ENCODE data around the gene BCAS3.

The BCAS3 gene

DNA sequence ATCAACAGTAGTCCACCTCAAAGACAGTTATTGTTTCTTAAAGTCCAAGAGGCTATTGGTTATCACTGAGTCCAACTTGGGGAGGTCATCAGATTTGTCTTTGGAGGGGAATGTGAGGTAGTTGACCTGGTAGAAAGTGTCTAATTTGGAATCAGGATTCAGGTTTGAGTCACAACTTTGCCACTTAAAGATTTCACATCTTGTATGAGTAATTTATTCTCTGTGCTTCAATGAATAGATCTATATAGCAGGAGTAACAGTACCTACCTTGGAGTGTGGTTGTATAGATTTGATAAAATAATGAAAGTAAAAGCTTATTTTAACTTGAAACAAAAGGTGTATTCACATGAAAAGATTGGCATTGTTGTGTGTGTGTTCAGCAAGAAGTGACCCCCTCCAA, 602.7 kb downstream of the BCAS3 start:
- Histone ChIP-seq H3K27ac (no peak overlapping the region), H3K27me3 (ENCODE audit: control insufficient read depth, insufficient read depth, low read length) (no peaks in the 10 kb centered on the region), H3K4me2 (ENCODE audit: low read length) (no peak overlapping the region), H3K9me3 (ENCODE audit: control insufficient read depth, low read length) (no peaks in the 10 kb centered on the region), H3K9ac (no peak overlapping the region), H3K4me3 (ENCODE audit: low read depth, low read length) (no peak overlapping the region), H3K79me2 (no peaks in the 10 kb centered on the region), H3K36me3 (ENCODE audit: control insufficient read depth, insufficient read depth, low read length) (no peaks in the 10 kb centered on the region), H2AFZ (no peak overlapping the region), H3K4me1 (no peaks in the 10 kb centered on the region)
- TF ChIP-seq, protein P1, sequence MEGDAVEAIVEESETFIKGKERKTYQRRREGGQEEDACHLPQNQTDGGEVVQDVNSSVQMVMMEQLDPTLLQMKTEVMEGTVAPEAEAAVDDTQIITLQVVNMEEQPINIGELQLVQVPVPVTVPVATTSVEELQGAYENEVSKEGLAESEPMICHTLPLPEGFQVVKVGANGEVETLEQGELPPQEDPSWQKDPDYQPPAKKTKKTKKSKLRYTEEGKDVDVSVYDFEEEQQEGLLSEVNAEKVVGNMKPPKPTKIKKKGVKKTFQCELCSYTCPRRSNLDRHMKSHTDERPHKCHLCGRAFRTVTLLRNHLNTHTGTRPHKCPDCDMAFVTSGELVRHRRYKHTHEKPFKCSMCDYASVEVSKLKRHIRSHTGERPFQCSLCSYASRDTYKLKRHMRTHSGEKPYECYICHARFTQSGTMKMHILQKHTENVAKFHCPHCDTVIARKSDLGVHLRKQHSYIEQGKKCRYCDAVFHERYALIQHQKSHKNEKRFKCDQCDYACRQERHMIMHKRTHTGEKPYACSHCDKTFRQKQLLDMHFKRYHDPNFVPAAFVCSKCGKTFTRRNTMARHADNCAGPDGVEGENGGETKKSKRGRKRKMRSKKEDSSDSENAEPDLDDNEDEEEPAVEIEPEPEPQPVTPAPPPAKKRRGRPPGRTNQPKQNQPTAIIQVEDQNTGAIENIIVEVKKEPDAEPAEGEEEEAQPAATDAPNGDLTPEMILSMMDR (IDR thresholded peaks at IDR 0.05) = no peak

DNA sequence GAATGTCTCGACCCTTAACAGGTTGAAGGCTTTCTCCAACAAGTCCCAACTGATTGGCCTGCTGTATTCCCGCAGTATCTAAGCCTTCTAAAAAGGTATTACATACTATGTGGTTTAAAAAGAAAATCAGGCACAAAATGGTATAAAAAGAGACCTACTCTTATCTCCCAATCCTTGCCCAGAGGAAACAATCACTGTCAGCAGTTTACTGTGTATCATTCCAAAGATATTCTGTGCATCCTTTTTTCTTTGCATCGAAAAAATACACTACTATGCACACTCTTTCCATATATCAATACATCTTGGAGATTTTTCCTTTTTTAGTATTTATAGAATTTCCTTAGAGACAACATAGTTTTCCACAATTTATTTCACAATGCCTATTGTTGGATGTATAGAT, 603.2 kb downstream of the BCAS3 start:
- H3K4me1 ChIP-seq = no peaks in the 10 kb centered on the region
- H3K4me3 ChIP-seq (ENCODE audit: low read depth, low read length) = no peak overlapping the region
- H3K27me3 ChIP-seq (ENCODE audit: control insufficient read depth, insufficient read depth, low read length) = no peaks in the 10 kb centered on the region
- H3K9ac ChIP-seq = no peak overlapping the region
- no peaks in the 10 kb centered on the region for H3K36me3 ChIP-seq (ENCODE audit: control insufficient read depth, insufficient read depth, low read length)
- H2AFZ ChIP-seq = no peak overlapping the region
- no peaks in the 10 kb centered on the region for H3K9me3 ChIP-seq (ENCODE audit: control insufficient read depth, low read length)
- H3K27ac ChIP-seq = no peak overlapping the region
- TF ChIP-seq, protein P1 (IDR thresholded peaks at IDR 0.05) = no peak
- H3K79me2 ChIP-seq = no peaks in the 10 kb centered on the region
- no peak overlapping the region for H3K4me2 ChIP-seq (ENCODE audit: low read length)

DNA sequence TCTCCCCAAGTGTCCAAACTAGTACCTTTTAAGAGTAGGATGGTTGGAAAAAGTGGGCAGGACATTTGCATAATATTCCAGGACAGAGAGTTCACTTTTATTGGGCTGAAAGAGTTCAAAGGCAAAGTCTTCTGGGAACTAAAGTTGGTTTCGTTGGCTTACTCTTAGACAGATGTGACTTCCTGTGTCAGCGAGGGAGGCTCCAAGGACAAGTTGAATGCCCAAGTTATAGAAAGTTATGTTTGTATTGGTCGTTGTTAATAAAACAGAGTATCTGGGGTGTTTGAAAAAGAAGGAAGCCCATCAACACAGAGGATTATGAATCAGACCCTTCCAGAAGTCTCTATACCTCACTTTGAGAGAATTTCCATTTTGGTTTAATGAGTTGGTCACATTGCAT, 604.7 kb downstream of the BCAS3 start:
- Histone ChIP-seq H3K36me3 (ENCODE audit: control insufficient read depth, insufficient read depth, low read length) (no peaks in the 10 kb centered on the region), H3K27ac (no peak overlapping the region), H3K9ac (no peak overlapping the region), H3K79me2 (no peaks in the 10 kb centered on the region), H3K4me1 (no peaks in the 10 kb centered on the region), H3K4me2 (ENCODE audit: low read length) (no peak overlapping the region), H3K4me3 (ENCODE audit: low read depth, low read length) (no peak overlapping the region), H3K9me3 (ENCODE audit: control insufficient read depth, low read length) (no peaks in the 10 kb centered on the region), H3K27me3 (ENCODE audit: control insufficient read depth, insufficient read depth, low read length) (no peaks in the 10 kb centered on the region), H2AFZ (no peak overlapping the region)
- TF ChIP-seq, protein P1 (IDR thresholded peaks at IDR 0.05) = no peak

DNA sequence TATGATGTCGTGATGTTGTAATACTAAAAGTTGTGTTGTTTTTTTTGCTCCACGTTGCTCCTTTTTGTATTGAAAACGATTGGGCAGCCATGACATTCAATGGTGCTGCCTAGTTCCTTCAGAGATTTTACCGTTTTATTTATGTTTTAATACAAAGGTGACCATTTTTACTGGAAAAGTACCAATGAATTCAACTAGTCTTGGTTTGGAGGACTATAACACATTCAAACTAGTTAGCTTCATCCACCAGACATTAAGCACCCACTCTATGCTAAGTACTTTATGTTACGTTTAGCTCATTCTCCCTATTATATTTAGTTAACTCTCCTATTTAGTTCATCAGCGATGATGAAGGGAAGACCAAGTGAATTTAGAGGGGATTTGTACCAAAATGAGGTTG, 605.4 kb downstream of the BCAS3 start:
- Histone ChIP-seq H3K4me3 (ENCODE audit: low read depth, low read length) (no peak overlapping the region), H3K4me1 (no peaks in the 10 kb centered on the region), H3K9me3 (ENCODE audit: control insufficient read depth, low read length) (no peaks in the 10 kb centered on the region), H3K36me3 (ENCODE audit: control insufficient read depth, insufficient read depth, low read length) (no peaks in the 10 kb centered on the region), H2AFZ (no peak overlapping the region), H3K4me2 (ENCODE audit: low read length) (no peak overlapping the region), H3K9ac (no peak overlapping the region), H3K27ac (no peak overlapping the region), H3K79me2 (no peaks in the 10 kb centered on the region), H3K27me3 (ENCODE audit: control insufficient read depth, insufficient read depth, low read length) (no peaks in the 10 kb centered on the region)
- TF ChIP-seq, protein P1 (IDR thresholded peaks at IDR 0.05) = no peak

DNA sequence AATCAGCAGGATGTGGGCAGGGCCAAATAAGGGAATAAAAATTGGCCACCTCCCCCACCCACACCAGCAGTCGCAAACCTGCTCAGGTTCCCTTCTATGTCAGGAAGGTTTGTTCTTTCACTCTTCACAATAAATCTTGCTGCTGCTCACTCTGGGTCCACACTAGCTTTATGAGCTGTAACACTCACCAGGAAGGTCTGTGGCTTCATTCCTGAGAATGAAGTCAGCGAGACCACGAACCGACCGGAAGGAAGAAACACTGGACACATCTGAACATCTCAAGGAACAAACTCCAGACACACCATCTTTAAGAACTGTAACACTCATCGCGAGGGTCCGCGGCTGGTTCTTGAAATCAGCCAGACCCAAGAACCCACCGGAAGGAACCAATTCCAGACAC, 606.5 kb downstream of the BCAS3 start:
- Histone ChIP-seq H2AFZ (no peak overlapping the region), H3K27ac (no peak overlapping the region), H3K36me3 (ENCODE audit: control insufficient read depth, insufficient read depth, low read length) (no peaks in the 10 kb centered on the region), H3K9ac (no peak overlapping the region), H3K9me3 (ENCODE audit: control insufficient read depth, low read length) (no peaks in the 10 kb centered on the region), H3K4me2 (ENCODE audit: low read length) (no peak overlapping the region), H3K79me2 (no peaks in the 10 kb centered on the region), H3K4me3 (ENCODE audit: low read depth, low read length) (no peak overlapping the region), H3K4me1 (no peaks in the 10 kb centered on the region), H3K27me3 (ENCODE audit: control insufficient read depth, insufficient read depth, low read length) (no peaks in the 10 kb centered on the region)
- TF ChIP-seq, protein P1 (IDR thresholded peaks at IDR 0.05) = no peak
